Measurements from ENCODE around the gene CYB561.

The CYB561 gene

DNA sequence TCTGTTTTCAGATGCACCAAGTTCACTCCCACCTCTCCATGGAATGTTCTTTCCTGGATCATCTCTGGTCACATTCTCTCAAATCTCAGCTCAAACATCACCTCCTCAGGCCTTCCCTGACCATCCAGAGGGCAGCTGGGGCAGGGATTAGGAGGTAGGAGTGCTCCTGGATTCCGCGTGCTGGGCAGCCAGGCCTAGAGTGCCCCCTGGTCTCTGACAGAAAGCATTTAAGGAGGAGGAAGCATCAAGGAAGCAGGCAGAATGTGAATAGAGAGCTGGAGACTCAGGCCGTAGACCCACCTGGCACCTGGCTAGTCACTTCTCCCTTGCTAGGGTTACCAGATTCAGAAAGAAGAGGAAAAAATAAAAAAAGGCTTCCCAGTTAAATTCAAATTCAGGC is 2.5 kb upstream of the CYB561 start:
- no peak for DNase-seq

DNA sequence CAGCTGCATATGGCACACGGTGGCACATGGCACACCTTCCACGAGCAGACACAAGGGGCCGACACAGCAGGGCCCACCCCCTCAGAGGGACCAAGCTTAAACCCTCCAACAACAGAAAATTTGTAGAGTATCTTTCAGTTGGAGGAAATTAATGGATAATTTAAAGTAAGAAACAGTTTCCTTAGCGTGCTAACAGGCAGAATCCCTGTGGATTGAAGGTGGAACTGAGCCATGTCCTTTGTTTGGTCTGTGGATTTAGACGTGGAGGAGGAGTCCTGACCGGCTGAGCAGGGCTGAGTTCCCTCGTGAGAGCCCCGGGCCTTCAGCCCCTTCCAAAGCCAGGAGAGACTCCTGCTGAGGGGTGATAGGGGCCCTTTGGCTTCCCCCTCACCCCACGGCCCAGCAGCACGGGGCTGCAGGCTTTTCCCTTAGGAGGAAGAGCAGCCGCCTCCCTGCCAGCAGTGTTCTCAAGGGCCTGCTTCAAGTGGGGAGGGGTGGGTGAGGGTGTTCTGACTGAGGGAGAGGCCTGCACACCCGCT is 1.4 kb upstream of the CYB561 start:
- no peak for DNase-seq

- peak; percentile 40 for DNase-seq
Observed at GRCh38 chr17:63446753-63447470, 806 bp upstream of the CYB561 start.

DNA sequence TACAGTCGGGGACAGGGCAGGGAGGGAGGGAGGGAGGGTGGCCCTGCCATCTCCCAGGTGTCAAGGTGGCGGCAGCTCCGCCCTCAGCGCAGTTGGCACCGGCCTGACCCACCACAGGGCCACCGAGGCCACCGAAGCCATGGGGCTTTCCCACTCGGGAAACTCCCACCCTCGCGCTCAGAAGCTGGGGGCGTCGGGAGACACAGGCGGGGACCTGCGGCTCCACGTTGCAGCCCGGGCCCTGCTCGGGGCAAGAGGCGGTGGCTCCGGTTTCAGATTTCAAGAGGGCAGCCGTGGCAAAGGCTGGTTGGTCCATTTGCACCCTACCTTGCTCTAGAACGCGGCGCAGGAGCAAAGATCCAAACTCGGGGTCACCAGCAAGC is 544 bp downstream of the CYB561 start:
- DNase-seq: peak; percentile 78

- DNase-seq: no peak
Observed at GRCh38 chr17:63445065-63445464, 1.0 kb downstream of the CYB561 start.

- DNase-seq: no peak
Observed at GRCh38 chr17:63444457-63444856, 1.6 kb downstream of the CYB561 start.

DNA sequence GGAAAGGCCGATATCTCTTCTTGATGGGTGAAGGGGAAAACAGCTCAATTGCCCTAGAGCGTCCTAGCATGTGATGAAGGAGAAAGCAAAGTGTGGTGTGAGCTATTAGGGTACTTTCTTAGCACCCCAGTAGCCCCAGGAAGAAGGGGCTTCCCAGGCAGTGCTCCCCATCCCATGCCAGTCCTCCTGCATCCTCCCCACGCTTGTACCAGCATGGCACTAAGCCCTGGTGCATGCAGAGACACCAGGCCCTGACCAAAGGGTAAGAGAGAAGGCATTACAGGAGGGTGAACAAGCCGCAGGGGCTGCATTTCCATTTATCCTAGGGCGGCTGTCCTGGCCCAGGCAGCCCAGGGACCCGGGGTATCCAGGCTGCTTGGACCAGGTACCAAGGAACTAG is 3.1 kb downstream of the CYB561 start:
- no peak for DNase-seq

DNA sequence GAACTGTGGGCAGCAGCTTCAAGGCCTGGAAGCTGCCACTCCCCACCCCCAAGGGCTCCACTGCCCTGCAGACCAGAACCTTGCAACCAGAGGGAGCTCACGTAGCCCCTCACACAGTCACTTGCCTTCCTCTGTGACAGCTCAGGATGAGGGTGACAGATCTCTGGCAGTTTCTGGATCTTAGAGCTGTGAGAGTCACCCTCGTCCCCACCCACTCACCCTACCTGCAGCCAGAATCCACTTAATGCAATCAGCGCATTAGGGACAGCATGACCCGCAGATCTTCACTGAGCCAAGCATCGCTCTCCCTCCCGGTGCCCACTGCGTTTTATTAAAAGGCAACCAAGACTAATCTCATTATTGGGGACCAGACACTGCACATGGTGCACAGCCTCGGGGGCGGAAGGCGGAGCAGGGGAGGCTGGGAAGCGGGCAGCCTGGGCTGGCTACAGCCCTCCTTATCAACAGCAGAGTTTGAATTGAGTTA is 3.5 kb downstream of the CYB561 start:
- DNase-seq: no peak

GRCh38 chr17:63442074-63442473 is 4.0 kb downstream of the CYB561 start:
- DNase-seq: no peak

DNA sequence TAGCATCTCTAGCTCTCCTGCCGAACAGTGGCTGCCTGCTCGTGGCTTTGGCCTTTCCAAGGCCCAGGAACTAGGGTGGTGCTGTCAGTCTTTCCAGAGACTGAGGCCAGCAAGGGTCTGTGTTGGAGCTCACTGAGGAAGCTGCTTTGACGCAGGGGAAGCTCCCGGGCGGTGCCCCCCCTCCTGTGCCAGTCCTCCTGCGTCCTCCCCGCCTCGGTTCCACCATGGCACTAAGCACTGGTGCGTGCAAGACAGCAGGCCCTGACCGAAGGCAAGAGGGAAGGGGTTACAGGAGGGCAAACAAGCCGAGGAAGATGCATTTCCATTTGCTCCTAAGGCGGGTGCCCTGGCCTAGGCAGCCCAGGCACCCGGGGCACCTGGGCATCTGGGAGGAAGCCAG is 4.5 kb downstream of the CYB561 start:
- DNase-seq: no peak

GRCh38 chr17:63440770-63441335 is 5.3 kb downstream of the CYB561 start:
- no peak for DNase-seq

GRCh38 chr17:63440127-63440769 is 5.9 kb downstream of the CYB561 start:
- DNase-seq: no peak

GRCh38 chr17:63439687-63440086 is 6.4 kb downstream of the CYB561 start:
- no peak for DNase-seq

GRCh38 chr17:63438092-63439051 is 7.7 kb downstream of the CYB561 start:
- DNase-seq: no peak

- DNase-seq: no peak
Observed at GRCh38 chr17:63437287-63438091, 8.6 kb downstream of the CYB561 start.

- DNase-seq: no peak
Observed at GRCh38 chr17:63436523-63437110, 9.5 kb downstream of the CYB561 start.

DNA sequence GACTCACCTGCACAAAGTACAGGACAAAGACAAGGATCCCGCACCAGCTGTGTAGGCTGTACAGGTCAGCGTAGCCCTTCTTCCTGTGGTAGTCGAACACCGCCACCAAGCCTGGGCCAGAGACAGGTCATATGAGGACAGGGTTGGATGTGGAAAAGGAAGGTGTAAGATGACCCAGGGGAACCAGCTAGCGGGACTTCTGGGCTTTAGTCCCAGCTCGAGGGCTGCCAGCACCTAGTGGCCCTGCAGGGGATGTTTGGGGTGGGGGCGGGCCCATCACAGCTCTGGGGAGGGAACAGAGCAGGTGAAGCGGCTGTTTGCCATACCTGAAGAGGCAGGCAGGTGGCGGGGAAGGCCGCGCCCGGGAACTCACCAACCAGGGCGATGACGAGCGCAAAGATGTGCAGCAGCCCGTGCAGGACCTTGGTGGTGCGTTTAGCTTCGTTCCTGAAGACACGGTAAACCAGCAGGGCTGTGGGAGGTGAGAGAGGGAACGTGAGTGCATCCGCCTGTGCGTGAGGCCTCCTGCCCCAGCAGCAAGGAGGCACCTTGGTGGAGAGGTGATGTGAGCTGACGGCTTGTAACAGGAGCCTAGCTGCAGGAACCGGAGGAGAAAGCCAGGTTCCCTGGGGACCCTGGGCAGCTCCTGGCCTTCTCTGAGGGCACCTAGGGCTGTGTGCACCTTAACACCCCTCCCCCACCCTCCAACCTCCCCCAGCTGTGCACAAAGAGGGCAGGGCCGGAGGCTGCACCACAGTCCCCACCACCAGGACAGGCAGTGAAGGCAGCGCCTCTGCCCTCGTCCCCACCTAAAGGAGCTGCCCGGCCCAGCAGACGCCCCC is 10.2 kb downstream of the CYB561 start:
- DNase-seq: peak; percentile 8

DNA sequence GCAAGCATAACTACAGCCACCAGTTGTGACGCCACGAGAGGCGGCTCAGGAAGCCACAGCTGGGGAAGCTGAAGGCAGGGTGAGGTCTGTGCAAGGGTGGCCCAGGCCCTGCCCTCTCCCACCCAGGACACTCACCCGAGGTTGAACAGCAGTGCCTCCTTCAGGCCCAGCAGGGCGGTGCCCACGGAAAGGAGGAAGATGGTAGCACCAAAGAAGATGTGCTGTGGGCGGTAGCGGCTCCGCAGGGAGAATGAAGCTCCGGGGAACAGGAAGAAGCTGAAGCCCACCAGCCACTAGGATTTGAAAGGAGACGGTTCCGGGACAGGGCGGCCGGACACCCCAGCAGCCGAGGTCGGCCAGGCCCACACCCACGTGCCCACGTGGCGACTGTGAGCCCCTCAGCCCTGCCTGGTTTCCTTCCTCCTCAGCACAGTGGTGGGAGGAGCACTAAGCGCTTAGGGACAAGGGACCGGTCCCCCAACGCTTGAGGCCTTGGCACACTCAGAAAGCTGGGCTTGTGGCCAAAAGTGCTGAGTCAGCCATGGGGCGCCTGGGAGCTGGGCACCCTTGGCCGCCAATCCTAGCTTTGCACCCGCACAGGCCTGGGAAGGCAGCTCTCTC is 11.0 kb downstream of the CYB561 start:
- peak; percentile 68 for DNase-seq

- DNase-seq: no peak
Observed at GRCh38 chr17:63433746-63434591, 12.1 kb downstream of the CYB561 start.

Data from CD4-positive, alpha-beta T cell treated with Interferon gamma for 1 hour (primary cell).